Left kidney (tissue), 2 donors: ENCODE measurements around the gene FARP1. TPM values are rescaled to one million over a fixed set of nuclear protein-coding genes. Genes with fewer than 3 reads are reported as not detected.

Experiments
- DNase-seq: peaks from one replicate; pipeline ENCODE4 v3.0.0-alpha.2; 2013
- polyA plus RNA-seq: library from polyadenylated mRNA; unstranded; fragments of 120-200 nt; gene quantifications from one replicate; pipeline ENCODE4 v1.2.1, GENCODE V29; 2013; ENCODE audit not compliant: insufficient read length

The FARP1 gene
- polyA plus RNA-seq, 1 donor: 298 TPM

DNA sequence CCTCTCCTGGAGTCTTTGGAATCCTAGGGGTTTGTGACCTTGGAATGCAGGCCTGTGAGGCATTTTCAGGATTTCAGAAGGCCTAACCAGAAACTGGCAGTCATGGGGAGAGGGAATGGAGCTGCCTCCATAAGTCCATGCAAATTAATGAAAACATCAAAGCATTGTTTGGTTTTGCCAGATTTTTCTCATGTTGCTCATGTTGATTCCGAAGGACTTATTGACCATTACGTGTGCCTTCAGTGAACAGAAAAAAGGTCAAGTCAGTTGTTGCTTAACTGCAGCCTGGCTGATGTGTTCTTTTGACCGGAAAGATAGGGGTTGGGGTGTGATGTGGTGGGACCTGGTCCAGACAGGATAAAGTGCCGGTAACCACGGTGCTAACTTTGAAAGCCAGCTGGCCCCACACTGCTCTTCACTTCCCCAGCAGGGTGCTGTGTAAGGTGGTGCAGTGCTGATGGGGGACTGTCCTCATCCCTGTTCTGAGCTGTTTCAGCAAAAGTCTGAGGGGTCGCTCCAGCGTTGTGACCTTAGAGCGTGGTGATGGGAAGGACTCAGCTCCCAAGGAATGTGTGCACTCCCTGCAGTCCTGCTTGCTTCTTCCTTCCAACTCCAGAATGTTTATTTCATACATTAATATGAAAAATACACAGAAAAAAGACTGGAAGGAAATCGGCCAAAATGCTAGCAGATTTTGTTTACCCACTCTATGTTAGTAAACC, 30.7 kb downstream of the FARP1 start:
- DNase-seq: no peak

DNA sequence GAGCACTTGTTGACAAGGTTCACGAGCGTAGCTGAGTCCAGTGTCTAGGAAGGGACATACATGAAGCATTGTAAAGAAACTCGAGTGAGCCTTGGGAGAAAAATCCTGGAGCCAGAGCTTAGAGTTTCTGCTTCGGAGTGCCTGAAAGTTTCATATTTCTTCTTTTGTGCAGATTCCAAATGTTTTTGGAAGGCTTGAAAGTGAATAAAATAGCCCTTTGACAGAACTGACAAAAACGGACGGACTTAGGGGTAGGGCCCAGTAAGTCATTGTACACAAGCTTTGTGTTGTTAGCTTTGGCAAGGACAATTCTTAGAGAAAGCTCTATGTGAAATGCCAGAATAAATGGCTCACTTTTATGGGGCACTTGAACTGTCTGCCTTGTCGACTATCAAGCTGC, 31.4 kb downstream of the FARP1 start:
- no peak for DNase-seq

DNA sequence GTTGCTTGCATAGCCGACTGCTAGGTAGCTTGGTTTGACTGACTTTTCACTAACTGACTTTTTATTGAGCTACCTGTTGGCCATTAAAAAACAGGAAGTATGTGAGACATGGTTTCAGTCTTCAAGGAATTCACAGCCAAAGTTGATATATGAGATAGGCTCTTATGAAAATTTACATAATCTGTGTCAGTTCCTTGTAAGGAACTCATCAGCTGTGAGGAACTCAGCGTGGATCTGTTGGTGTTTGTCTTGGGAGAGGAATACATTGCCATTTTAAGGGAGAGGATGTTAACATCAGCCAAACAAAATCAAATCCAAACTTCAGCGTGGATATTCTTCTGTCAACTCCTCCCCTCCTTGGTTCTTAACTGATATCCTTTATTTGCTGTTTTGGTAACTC, 32.1 kb downstream of the FARP1 start:
- DNase-seq: no peak

DNA sequence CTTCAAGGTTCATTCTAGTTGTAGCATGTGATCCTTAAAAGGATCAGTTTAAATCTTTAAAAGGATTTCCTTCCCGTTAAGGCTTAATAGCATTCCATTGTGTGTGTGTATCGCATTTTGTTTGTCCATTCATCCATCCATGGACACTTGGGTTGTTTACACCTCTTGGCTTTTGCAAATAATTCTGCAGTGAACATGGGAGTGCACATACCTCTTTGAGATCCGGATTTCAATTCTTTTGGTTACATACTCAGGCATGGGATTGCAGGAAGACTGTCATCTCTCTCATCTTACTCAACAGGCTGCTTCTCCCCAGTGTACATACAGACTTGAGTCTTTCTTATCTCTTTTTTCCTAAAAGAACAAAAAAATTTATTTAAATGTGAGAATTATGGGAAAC, 32.9 kb downstream of the FARP1 start:
- DNase-seq: no peak

DNA sequence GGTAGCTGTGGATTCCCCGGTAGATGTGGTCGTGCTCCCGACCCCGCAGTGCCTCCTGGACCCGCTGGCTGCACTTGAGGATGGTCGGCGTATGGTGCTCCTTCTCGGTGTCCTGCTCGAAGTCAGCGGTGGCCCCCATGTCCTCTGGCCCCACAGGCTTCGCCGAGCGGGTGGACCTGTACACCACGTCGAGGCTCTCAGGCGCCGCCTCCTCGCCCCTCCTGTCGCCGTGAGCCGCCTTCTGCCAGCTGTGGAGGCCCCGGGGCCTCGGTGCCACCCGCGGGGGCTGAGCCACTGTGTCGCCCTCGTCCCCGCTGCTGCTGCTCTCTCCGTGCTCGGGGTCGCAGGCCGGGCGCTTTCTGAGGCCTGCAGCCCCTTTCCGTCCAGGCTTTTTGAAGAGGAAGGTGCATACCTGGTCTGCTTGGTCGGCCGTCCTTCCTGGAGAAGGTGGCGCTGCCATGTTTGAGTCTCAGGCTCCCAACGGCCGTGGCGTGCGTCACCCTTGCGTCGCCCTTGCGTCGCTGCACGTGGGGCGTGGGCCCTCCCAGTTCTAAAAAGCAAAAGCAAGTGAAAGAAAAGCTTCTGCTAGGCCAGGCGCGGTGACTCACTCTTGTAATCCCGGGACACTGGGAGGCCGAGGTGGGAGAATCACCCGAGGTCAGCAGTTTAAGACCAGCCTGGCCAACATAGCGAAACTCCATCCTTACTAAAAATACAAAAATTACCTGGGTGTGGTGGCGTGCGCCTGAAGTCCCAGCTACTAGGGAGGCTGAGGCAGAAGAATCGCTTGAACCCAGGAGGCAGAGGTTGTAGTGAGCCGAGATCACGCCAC, 34.1 kb downstream of the FARP1 start, which contains the start of gene RNF113B:
Gene RNF113B, minus strand, starts transcription at position 493 of the 832 bp plus-strand sequence. Its CDS starts 33 bp downstream, at position 460.
- no peak for DNase-seq

DNA sequence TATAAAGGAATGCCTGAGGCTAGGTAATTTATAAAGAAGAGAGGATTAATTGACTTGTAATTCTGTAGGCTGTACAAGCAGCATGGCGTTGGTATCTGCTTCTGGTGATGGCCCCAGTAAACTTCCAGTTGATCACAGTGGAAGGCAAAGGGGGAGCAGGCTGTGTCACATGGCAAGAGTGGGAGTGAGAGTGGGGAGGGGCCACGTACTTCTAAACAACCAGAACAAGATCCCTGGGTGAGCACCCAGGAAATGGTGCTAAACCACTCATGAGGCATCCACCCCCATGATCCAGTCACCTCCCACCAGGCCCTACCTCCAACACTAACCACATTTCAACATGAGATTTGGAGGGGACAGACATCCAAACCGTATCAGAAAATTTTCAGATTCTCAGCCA, 37.2 kb downstream of the FARP1 start:
- no peak for DNase-seq

DNA sequence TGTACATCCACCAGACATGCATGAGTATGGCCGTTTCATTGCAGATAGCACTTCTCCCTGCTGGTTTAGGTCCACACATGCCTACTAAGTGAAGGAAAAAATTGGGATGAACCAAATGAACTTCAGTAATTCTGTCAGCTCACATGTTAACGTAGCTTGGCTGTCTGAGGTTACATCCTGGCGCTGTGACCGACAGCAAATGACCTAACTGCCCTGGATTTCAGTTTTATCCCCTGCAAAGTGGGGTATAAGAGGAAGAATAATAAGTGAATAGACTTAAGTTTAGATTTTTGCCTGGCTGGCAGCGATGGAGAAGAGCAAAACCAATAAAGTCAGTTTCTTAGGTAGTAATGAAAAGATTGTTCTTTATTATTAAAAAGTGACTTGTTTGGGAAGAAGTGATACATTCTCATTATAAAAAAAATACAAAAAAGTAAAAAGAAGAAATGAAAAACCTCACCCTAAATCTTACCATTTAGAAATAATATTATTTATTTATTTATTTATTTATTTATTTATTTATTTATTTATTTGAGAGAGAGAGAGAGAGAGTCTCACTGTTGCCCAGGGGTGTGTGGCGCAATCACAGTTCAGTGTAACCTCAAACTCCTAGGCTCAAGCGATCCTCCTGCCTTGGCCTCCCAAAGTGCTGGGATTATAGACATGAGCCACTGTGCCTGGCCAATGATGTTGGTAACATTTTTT, 38.4 kb downstream of the FARP1 start:
- no peak for DNase-seq

DNA sequence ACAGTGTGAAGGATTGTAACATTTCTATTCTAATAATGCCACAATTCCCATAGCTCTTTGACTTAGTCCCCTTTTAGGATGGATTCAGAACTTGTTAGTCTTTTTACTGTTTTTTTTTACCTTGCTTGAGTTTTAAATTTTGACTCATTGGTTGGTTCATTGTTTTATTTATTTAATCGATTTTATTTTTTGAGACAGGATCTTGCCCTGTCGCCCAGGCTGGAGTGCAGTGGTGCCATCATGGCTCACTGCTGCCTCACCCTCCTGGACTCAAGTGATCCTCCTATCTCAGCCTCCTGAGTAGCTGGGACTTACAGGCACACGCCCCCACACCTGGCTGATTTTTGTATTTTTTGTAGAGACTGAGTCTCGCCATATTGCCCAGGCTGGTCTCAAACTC, 39.3 kb downstream of the FARP1 start:
- no peak for DNase-seq

DNA sequence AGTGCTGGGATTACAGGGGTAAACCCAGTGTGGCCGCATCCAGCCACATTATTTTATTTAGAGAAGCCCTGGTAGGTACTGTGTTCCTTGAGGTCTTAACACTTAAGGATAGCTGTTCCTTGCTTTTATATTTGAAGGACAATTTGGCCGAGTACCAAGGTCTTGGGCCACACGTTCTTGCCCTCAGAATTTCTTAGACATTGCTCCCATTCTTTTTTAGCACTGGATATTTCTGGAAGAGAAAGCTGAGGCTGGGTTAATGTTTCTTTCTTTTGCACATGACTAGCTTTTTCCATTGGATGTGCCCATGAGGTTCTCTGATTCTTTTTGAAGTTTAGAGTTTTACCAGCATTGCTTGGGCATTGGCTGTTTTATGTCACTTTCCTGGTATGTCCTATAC, 39.7 kb downstream of the FARP1 start:
- no peak for DNase-seq

DNA sequence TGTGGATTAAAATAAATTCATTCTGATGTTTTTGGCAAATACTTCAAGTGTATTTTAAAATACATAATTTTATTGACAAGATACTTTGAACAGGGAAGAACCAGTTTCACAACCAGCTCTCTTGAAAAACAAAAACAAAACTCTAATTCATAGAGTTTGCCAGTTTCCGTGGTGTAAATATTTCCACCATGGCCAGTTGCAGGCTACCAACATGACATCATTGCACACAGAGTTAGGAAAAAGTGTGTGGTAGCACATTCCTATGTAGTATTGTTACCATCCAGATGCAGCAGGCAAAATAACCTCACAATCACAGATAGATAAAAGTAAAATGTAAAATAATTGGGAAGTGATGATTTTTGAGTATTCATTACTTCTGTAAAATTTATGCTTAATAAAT, 41.9 kb downstream of the FARP1 start:
- no peak for DNase-seq

DNA sequence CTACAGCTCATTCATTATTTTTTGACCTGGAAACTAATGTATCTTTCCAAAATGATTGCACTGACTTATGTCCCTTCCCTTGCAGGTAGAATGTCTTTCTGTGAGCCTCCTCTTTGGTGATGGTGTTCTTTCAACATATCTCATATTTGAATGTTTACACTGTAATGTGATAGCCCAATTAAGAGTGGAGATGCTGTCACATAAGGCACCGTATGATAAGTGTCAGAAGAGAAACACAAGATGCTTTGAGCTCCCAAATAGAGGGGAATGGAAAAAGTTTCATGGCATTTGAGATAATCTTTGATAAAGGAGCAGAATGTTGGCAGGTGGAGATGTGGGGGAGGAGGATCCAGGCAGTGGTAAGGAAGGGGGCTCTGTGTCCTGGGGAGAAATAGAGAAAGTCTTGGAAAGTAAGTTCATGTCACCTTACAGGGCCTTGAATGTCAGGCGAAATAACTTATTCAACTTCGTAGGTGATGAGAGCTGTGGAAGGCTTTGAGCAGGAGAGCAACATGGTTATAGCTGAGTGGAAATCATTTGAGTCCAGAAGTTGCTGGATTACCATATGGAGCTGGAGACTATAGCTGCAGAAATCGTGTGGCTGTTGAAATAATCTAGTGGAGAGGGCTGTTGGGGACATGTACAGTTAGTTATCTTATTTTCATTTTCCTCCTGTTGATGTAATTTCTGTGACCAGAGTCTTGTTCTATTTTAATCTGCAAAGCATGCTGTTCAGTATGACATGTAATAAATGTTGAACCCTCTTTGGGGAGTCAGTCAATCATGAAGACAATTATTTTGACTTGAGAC, 44.5 kb downstream of the FARP1 start:
- DNase-seq: no peak

DNA sequence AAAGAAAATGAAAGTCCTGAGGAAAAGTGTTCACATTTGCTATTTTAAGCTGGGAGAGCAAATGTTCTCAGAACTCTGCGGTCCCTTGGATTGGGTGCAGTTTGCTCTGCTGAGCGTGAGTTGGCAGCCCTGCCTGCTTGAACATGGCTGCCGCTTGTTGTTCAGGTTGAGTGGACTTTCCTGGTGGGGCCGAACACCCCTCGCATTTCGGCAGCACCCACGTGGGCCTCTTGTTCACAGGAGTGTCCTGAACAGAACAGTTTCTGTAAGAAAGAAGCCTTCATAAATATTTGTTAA, 45.0 kb downstream of the FARP1 start:
- DNase-seq: no peak

DNA sequence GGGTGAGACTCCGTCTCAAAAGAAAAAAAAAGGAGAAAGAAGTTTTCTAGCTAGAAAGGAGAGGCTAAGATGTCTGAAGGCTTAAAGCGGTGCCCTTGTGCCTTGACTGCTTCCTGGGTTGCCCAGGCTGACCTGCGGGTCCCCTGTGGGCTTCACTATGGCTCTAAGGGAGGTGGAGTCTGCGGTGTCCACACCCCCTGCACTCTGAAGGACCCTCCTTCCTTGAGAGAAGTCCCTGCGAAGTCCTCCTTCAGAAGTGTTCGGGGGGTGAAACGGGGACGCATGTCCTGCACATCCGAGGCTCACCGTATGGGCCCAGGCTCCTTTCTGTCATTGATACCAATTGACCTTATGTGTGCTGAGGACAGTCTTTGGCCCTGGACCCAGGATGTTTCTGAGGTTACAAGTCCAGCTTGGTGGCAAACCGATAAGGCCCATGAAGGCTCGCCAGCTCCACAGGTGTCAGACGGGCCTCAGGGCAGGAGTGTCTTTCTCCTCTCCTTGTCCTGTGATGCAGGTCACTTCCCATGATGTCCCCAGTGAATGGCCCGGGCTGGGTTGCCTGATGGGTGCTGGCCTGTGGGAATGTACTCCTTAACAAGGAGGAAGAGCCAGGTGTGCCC, 45.8 kb downstream of the FARP1 start:
- no peak for DNase-seq

DNA sequence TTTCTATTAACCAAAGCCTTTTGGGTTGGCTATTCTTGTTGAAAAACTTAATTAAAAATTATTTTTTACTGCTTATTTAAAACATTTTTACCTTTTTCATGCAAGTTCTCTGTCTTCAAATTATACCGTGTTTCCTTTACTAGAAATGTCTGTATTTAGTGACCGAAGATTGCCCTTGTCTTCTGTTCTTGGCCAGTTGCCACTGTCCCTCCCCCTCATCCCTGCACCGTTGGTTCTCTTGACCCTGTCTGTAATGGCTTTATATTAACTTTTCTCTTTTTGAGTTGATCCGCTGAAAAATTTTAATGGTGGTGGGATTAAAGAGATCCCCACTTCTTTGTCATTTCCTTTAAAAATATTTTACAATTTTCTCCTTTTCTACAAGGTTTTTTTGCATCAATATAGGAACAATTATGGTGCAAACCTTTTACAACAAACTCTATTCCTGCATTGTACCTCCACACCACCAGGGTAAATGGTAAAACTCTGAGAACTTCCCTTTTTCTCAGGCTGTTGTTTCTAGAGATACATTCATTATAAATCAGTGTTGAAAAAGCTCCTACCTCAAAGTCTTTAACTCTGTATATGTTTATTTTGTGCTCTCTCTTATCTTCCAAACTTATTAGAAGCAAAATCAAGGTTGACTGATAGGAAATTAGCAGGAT, 47.1 kb downstream of the FARP1 start:
- no peak for DNase-seq

DNA sequence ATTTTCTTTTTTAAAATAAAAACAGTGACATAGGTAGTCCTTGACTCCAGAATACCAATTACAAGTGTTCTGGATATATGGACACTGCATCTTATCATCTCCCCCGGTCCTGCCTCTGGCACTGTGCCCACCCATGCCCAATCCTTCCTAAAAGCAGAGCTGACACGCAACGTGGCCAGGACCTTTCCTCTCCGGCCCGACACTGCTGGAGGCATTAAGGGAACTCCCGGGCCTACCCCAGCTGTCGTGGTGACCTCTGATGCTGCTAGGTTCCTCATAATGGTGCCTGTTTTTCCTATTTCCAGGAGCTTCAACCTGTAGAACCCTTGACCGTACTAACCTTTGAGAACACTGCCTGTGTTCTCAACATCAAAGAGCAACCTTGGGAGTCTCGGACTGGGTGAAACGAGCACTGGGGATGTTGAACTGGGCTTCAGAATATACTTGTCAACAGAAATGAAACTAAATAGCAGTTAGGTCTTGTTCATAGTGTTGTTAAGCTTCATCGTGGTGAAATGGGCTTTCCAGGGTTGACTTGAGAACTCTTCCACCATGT, 48.1 kb downstream of the FARP1 start:
- DNase-seq: no peak

DNA sequence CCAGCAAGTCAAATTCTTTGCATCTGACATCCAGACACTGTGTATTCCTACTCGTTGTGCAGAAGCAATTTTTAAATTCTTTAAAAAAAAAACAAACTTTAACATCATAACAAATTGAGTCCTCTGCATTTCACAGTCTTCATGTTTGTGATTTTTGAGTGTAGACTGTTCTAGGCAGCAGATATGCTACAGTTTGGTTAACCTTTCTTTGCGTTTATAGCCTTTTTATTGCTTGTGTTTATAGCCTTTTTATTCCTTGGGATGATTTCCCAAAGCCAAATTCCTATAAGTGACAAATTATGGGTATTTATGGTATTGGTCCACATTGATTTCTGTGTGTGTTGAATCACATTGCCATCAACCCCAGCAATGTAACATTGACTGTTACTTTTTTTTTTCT, 49.1 kb downstream of the FARP1 start:
- DNase-seq: no peak

DNA sequence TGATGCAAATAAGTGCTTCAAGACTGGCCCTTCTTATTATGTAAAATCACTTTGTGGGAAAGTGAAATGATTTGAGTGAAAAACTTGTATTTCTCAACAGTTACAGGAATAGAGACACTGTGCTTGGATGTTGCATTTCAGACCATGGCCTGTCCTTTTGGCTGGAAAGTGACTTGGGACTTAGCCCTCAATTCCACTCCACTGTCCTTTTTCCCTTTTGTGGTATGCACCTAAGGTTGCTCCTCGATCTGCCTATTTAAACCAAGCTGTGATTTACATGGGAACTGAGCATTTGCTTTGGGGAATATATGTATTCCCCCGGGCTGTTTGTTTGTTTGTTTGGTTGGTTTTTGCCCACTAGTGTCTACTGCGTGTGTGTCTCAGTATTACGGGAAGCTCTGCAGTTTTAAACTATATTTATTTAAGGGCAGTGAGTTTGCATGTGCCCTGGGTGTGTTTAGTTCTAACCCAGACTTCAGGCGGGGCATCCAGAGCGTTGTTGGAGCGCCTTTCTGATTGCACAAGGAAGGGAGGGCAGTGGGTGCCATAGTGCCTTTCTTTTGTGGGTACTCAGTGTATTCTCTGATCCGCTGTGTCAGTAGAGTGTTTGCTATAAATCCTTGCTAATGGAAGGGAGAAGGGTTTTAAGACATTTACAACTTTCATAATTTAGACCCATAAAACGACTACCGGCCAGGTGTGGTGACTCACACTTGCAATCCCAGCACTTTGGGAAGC, 52.3 kb downstream of the FARP1 start:
- no peak for DNase-seq

DNA sequence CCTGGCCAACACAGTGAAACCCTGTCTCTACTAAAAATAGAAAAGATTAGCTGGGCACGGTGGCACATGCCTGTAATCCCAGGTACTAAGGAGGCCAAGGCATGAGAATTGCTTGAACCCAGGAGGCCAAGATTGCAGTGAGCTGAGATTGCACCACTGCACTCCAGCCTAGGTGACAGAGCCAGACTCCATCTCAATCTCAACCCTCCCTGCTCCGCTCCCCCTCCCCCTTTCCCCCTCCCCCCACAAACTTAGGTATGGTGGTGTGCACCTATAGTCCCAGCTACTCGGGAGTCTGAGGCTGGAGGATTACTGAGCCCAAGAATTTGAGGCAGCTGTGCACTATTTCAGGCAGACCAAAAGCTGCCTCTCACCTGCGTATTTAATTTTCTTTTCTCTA, 55.8 kb downstream of the FARP1 start:
- DNase-seq: no peak

DNA sequence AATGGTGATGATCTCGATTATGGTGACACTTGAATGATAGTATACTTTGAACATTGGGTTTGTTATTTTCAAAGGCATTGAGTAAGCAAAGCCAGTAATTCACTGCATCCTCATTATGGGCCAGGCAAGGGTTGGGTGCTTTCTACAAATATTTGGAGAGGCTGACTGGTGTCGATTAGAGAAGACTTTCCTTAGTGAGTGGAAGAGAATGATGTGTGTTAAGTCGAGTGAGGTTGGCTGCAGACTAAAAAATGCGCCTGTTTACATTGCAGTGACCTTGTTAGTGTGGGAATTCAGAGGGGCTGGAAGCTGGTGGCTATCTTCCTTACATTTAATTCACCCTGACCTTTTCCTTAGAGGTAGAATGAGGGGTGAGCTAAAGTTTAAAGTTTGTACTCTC, 56.6 kb downstream of the FARP1 start:
- DNase-seq: no peak

DNA sequence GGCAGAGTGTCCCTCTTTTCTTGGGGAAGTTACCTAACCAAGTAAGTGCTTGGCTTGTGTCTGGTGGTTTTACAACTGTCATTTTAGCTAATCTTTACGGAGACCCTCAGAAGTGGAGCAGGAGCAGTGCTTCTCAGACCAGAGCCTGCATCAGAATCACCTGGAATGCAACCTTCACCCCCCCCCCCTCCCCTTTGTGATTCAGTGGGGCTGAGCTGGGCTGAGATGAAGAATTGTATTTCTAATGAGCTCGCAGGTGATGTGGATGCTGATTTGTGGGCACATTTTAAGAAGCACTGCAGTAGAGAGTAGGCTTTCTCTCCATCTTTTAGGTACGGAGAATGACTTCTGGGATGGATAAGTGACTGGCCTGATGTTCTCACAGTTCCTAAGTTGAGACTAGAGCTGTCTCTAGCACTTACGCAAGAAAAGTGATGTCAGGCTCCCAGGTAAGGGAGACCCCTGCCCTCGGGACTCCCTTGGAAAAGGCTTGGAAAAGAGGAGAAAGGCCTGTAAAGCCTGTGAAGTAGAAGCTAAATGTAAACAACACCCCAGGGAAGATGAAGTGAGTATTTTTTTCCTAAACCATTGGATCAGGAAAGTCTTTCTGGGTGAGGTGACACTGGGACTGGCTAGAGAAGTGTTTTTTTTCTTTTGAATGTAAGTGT, 57.5 kb downstream of the FARP1 start:
- DNase-seq: no peak
